HFF-Myc (cell line): ENCODE results near the gene APEH.

ENCODE experiments used
- DNase-seq: peaks from one replicate; pipeline ENCODE4 v3.0.0-alpha.2; 2011; ENCODE audit warnings: low read depth; ENCODE audit errors: extremely low read depth
- H3K4me3 ChIP-seq: replicated peaks from 2 replicates; pipeline ENCODE4 v1.5.1; 2011; ENCODE audit warnings: low read depth, mild to moderate bottlenecking, control low read depth, low read length
- TF ChIP-seq, protein P1 (sequence below): IDR thresholded peaks from 2 replicates; pipeline ENCODE4 v1.5.1; 2012; ENCODE audit warnings: mild to moderate bottlenecking, low read depth, low read length, control low read depth; ENCODE audit errors: missing control alignments

The APEH gene

DNA sequence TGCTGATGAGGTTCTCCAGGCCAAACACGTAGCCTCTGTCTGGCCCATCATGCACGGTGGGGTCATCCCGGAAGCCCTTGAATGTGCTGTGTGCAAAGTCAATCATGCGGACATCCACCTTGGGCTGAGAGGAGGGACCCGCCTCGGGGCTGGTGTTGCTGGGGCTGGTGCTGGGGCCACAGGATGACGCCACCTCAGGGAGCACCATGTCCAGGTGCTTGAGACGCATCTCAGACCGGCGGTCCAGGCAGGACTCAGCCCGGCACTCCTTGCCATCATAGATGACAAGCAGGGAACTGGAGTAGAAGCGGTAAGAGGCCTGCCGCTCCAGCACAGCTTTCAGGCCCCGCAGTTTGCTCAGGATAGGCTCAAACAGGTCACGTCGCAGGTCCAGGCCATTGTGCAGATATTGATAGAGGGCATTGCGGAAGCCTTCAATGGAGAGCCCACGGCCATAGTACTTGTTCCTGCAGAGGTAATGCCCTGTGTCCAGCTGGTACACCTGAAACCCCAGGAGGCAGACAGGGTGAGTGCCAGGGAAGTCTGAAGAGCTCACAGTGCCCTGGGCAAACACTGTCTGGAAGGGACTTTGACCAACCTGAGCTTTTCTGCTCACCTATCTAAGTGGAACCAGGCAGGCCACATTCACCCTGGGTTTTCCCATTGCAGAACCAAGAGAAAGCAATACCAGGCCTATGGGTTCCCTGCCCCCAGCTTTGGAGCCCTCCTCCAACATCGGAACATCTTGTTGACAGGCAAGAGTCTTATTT is 53.2 kb downstream of the APEH start:
- no peak overlapping the region for H3K4me3 ChIP-seq
- TF ChIP-seq, protein P1, sequence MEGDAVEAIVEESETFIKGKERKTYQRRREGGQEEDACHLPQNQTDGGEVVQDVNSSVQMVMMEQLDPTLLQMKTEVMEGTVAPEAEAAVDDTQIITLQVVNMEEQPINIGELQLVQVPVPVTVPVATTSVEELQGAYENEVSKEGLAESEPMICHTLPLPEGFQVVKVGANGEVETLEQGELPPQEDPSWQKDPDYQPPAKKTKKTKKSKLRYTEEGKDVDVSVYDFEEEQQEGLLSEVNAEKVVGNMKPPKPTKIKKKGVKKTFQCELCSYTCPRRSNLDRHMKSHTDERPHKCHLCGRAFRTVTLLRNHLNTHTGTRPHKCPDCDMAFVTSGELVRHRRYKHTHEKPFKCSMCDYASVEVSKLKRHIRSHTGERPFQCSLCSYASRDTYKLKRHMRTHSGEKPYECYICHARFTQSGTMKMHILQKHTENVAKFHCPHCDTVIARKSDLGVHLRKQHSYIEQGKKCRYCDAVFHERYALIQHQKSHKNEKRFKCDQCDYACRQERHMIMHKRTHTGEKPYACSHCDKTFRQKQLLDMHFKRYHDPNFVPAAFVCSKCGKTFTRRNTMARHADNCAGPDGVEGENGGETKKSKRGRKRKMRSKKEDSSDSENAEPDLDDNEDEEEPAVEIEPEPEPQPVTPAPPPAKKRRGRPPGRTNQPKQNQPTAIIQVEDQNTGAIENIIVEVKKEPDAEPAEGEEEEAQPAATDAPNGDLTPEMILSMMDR, result no peak
- no peak for DNase-seq

GRCh38 chr3:49727924-49728361 is 53.8 kb downstream of the APEH start:
- no peak for DNase-seq
- TF ChIP-seq, protein P1, result no peak
- no peak overlapping the region for H3K4me3 ChIP-seq

GRCh38 chr3:49729966-49730609 is 55.9 kb downstream of the APEH start:
- TF ChIP-seq, protein P1, result no peak
- H3K4me3 ChIP-seq, result no peak overlapping the region
- DNase-seq, result no peak

- no peak for DNase-seq
- H3K4me3 ChIP-seq, result no peak overlapping the region
- TF ChIP-seq, protein P1, result no peak
Measured at GRCh38 chr3:49732597-49732996, 58.4 kb downstream of the APEH start.

DNA sequence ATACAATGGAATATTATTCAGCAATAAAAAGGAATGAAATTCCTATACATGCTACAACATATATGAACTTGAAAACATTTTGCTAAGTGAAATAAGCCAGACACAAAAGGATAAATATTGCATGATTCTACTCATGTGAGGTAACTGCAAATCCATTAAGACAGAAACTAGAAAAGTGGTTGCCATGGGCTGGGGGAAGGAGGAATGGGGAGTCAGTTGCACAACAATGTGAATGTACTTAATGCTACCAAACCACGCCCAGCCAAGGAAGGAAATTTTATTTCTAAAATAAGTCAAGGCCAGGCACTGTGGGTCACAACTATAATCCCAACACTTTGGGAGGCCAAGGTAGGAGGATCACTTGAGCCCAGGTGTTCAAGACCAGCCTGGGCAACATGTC is 59.4 kb downstream of the APEH start:
- TF ChIP-seq, protein P1, result no peak
- no peak for DNase-seq
- H3K4me3 ChIP-seq, result no peak overlapping the region
